ENCODE results near the gene SFT2D2. TPM values are rescaled to one million over a fixed set of nuclear protein-coding genes. Genes with fewer than 3 reads are reported as not detected.

Gene SFT2D2
- total RNA-seq, 4 donors from 2014 or later, result 42.5 to 77.9 (median 58.4) TPM

GRCh38 chr1:168297019-168297730, 71.4 kb downstream of the SFT2D2 start:
- H3K27ac ChIP-seq, result no peak overlapping the region
- WGBS, result 78% methylated on average over 7 of the region's 7 CpGs
- no peaks in the 10 kb centered on the region for H3K27me3 ChIP-seq
- H3K4me1 ChIP-seq, result no peaks in the 10 kb centered on the region
- no peak overlapping the region for H3K4me3 ChIP-seq
- H3K36me3 ChIP-seq, result no peaks in the 10 kb centered on the region
- TF ChIP-seq EP300 (IDR thresholded peaks at IDR 0.05) (no peak), POLR2A (IDR thresholded peaks at IDR 0.05) (no peak), POLR2AphosphoS5 (IDR thresholded peaks at IDR 0.05) (no peak), CTCF (IDR thresholded peaks at IDR 0.05) (no peak)
- no peak for DNase-seq (ENCODE audit: low spot score in 2 of 2)
- H3K9me3 ChIP-seq, result no peaks in the 10 kb centered on the region

GRCh38 chr1:168298446-168298845, 72.6 kb downstream of the SFT2D2 start:
- Histone ChIP-seq H3K36me3 (no peaks in the 10 kb centered on the region), H3K27me3 (no peaks in the 10 kb centered on the region), H3K9me3 (no peaks in the 10 kb centered on the region), H3K4me1 (no peaks in the 10 kb centered on the region), H3K4me3 (no peak overlapping the region), H3K27ac (no peak overlapping the region)
- DNase-seq (ENCODE audit: low spot score in 2 of 2), result no peak
- TF ChIP-seq EP300 (IDR thresholded peaks at IDR 0.05), result no peak
- TF ChIP-seq CTCF (IDR thresholded peaks at IDR 0.05), result no peak
- no peak for TF ChIP-seq POLR2AphosphoS5 (IDR thresholded peaks at IDR 0.05)
- no peak for TF ChIP-seq POLR2A (IDR thresholded peaks at IDR 0.05)
- 99% methylated on average over 3 of the region's 3 CpGs for WGBS

GRCh38 chr1:168300626-168301025, 74.8 kb downstream of the SFT2D2 start:
- Histone ChIP-seq H3K27me3 (no peaks in the 10 kb centered on the region), H3K27ac (no peak overlapping the region), H3K4me1 (no peaks in the 10 kb centered on the region), H3K9me3 (no peaks in the 10 kb centered on the region), H3K36me3 (no peaks in the 10 kb centered on the region), H3K4me3 (no peak overlapping the region)
- DNase-seq (ENCODE audit: low spot score in 2 of 2), result no peak
- WGBS, result 45% methylated on average over 2 of the region's 2 CpGs
- TF ChIP-seq CTCF (IDR thresholded peaks at IDR 0.05), result no peak
- TF ChIP-seq EP300 (IDR thresholded peaks at IDR 0.05), result no peak
- TF ChIP-seq POLR2AphosphoS5 (IDR thresholded peaks at IDR 0.05), result no peak
- no peak for TF ChIP-seq POLR2A (IDR thresholded peaks at IDR 0.05)

- no peak for TF ChIP-seq POLR2A (IDR thresholded peaks at IDR 0.05)
- no peak for TF ChIP-seq EP300 (IDR thresholded peaks at IDR 0.05)
- TF ChIP-seq POLR2AphosphoS5 (IDR thresholded peaks at IDR 0.05), result no peak
- no peak for TF ChIP-seq CTCF (IDR thresholded peaks at IDR 0.05)
- H3K4me3 ChIP-seq, result no peak overlapping the region
- peaks cover 6% of the 10 kb centered on the region for H3K36me3 ChIP-seq
- H3K9me3 ChIP-seq, result no peaks in the 10 kb centered on the region
- no peaks in the 10 kb centered on the region for H3K27me3 ChIP-seq
- no peak overlapping the region for H3K27ac ChIP-seq
- no peaks in the 10 kb centered on the region for H3K4me1 ChIP-seq
- 49% methylated on average over 3 of the region's 3 CpGs for WGBS
- no peak for DNase-seq (ENCODE audit: low spot score in 2 of 2)
Measured at GRCh38 chr1:168301664-168302320, 76.0 kb downstream of the SFT2D2 start.

Other genes starting within 250 kb of the SFT2D2 start
- 1 to 10 TPM; 3.1 to 7.6 (median 4.2) TPM for gene GPR161, start 89.1 kb upstream of the SFT2D2 start, total RNA-seq
- gene TIPRL, start 47.0 kb upstream of the SFT2D2 start, total RNA-seq, result 10 to 100 TPM; 13.7 to 37.5 (median 18.9) TPM
- gene TBX19, start 54.9 kb downstream of the SFT2D2 start, total RNA-seq, result 1 to 10 TPM; 1.8 to 6.7 (median 2.8) TPM

Data from suprapubic skin (tissue), 4 donors.